HUES48 (cell line): Measurements from ENCODE around the gene MAPK1.

ENCODE experiments used
- H3K27ac ChIP-seq: one replicate; pipeline ENCODE4 v1.7.0; 2013; ENCODE audit warnings: low read depth, low read length, inconsistent platforms
- H3K27me3 ChIP-seq: 2 replicates; pipeline ENCODE4 v1.6.1; 2013; ENCODE audit warnings: mild to moderate bottlenecking, low read length; ENCODE audit not compliant: control insufficient read depth, insufficient read depth
- H3K36me3 ChIP-seq: 2 replicates; pipeline ENCODE4 v1.6.1; 2013; ENCODE audit warnings: low read length; ENCODE audit not compliant: control insufficient read depth, insufficient read depth
- H3K4me1 ChIP-seq: 2 replicates; pipeline ENCODE4 v1.6.1; 2013; ENCODE audit warnings: mild to moderate bottlenecking, low read length; ENCODE audit not compliant: control insufficient read depth, insufficient read depth
- H3K4me3 ChIP-seq: 2 replicates; pipeline ENCODE4 v1.5.1; 2013; ENCODE audit warnings: mild to moderate bottlenecking, low read depth, low read length
- H3K9ac ChIP-seq: 2 replicates; pipeline ENCODE4 v1.6.1; 2013; ENCODE audit warnings: mild to moderate bottlenecking, low read depth, low read length, moderate library complexity
- H3K9me3 ChIP-seq: 2 replicates; pipeline ENCODE4 v1.6.1; 2013; ENCODE audit warnings: low read length; ENCODE audit not compliant: control insufficient read depth, insufficient read depth

The MAPK1 gene

GRCh38 chr22:21778705-21779363 lies 88.6 kb downstream of the MAPK1 start:
- Histone ChIP-seq H3K27me3 (no peaks in the 10 kb centered on the region), H3K4me3 (no peak overlapping the region), H3K9me3 (no peaks in the 10 kb centered on the region), H3K4me1 (no peaks in the 10 kb centered on the region), H3K9ac (no peak overlapping the region), H3K27ac (no peak overlapping the region), H3K36me3 (peaks cover 46% of the 10 kb centered on the region)

- Histone ChIP-seq H3K36me3 (peaks cover 71% of the 10 kb centered on the region), H3K4me1 (no peaks in the 10 kb centered on the region), H3K4me3 (no peak overlapping the region), H3K27me3 (no peaks in the 10 kb centered on the region), H3K9me3 (no peaks in the 10 kb centered on the region), H3K9ac (no peak overlapping the region), H3K27ac (no peak overlapping the region)
These were observed 95.8 kb downstream of the MAPK1 start for GRCh38 chr22:21771631-21771976.

GRCh38 chr22:21768435-21768834 lies 99.0 kb downstream of the MAPK1 start:
- H3K4me3 ChIP-seq = no peak overlapping the region
- H3K36me3 ChIP-seq = peaks cover 91% of the 10 kb centered on the region

GRCh38 chr22:21766691-21767462 lies 100.6 kb downstream of the MAPK1 start:
- H3K9ac ChIP-seq = no peak overlapping the region
- H3K27ac ChIP-seq = no peak overlapping the region
- H3K36me3 ChIP-seq = peaks cover 93% of the 10 kb centered on the region
- H3K4me1 ChIP-seq = no peaks in the 10 kb centered on the region
- H3K4me3 ChIP-seq = no peak overlapping the region
- no peaks in the 10 kb centered on the region for H3K27me3 ChIP-seq
- no peaks in the 10 kb centered on the region for H3K9me3 ChIP-seq

More at GRCh38 chr22:21768435-21768834, 99.0 kb downstream of the MAPK1 start:
- H3K27me3 ChIP-seq = no peaks in the 10 kb centered on the region
- H3K9ac ChIP-seq = no peak overlapping the region
- no peak overlapping the region for H3K27ac ChIP-seq
- H3K4me1 ChIP-seq = no peaks in the 10 kb centered on the region
- no peaks in the 10 kb centered on the region for H3K9me3 ChIP-seq

- Histone ChIP-seq H3K4me1 (no peaks in the 10 kb centered on the region), H3K27me3 (no peaks in the 10 kb centered on the region), H3K4me3 (no peak overlapping the region), H3K27ac (no peak overlapping the region), H3K9me3 (no peaks in the 10 kb centered on the region), H3K36me3 (peaks cover 93% of the 10 kb centered on the region), H3K9ac (no peak overlapping the region)
These were observed 101.4 kb downstream of the MAPK1 start for GRCh38 chr22:21765909-21766529.

GRCh38 chr22:21764038-21764804 lies 103.2 kb downstream of the MAPK1 start:
- H3K27ac ChIP-seq = no peak overlapping the region
- peaks cover 87% of the 10 kb centered on the region for H3K36me3 ChIP-seq
- H3K9me3 ChIP-seq = no peaks in the 10 kb centered on the region
- no peaks in the 10 kb centered on the region for H3K27me3 ChIP-seq
- H3K4me3 ChIP-seq = no peak overlapping the region
- H3K4me1 ChIP-seq = no peaks in the 10 kb centered on the region
- H3K9ac ChIP-seq = no peak overlapping the region

GRCh38 chr22:21762712-21763581 lies 104.5 kb downstream of the MAPK1 start:
- Histone ChIP-seq H3K4me3 (no peak overlapping the region), H3K36me3 (peaks cover 84% of the 10 kb centered on the region), H3K4me1 (no peaks in the 10 kb centered on the region)

GRCh38 chr22:21761994-21762680 lies 105.3 kb downstream of the MAPK1 start:
- no peak overlapping the region for H3K9ac ChIP-seq
- no peak overlapping the region for H3K4me3 ChIP-seq
- H3K9me3 ChIP-seq = no peaks in the 10 kb centered on the region
- H3K36me3 ChIP-seq = peaks cover 78% of the 10 kb centered on the region
- no peaks in the 10 kb centered on the region for H3K27me3 ChIP-seq
- no peaks in the 10 kb centered on the region for H3K4me1 ChIP-seq
- no peak overlapping the region for H3K27ac ChIP-seq

More at GRCh38 chr22:21762712-21763581, 104.5 kb downstream of the MAPK1 start:
- Histone ChIP-seq H3K9ac (no peak overlapping the region), H3K27me3 (no peaks in the 10 kb centered on the region), H3K9me3 (no peaks in the 10 kb centered on the region), H3K27ac (no peak overlapping the region)

GRCh38 chr22:21761086-21761485 lies 106.4 kb downstream of the MAPK1 start:
- H3K27ac ChIP-seq = no peak overlapping the region
- H3K4me3 ChIP-seq = no peak overlapping the region
- H3K9ac ChIP-seq = no peak overlapping the region
- no peaks in the 10 kb centered on the region for H3K4me1 ChIP-seq
- peaks cover 67% of the 10 kb centered on the region for H3K36me3 ChIP-seq
- no peaks in the 10 kb centered on the region for H3K9me3 ChIP-seq
- no peaks in the 10 kb centered on the region for H3K27me3 ChIP-seq

- H3K9me3 ChIP-seq = no peaks in the 10 kb centered on the region
- H3K27ac ChIP-seq = no peak overlapping the region
- H3K4me1 ChIP-seq = no peaks in the 10 kb centered on the region
- peaks cover 63% of the 10 kb centered on the region for H3K36me3 ChIP-seq
- no peaks in the 10 kb centered on the region for H3K27me3 ChIP-seq
- H3K4me3 ChIP-seq = no peak overlapping the region
- H3K9ac ChIP-seq = no peak overlapping the region
These were observed 106.8 kb downstream of the MAPK1 start for GRCh38 chr22:21760640-21761039.
